ENCODE measurements around the gene CHRNA3. TPM values are rescaled to one million over a fixed set of nuclear protein-coding genes. Genes with fewer than 3 reads are reported as not detected.

The CHRNA3 gene
- total and polyA plus RNA-seq, 8 donors = 0.05 to 1.0 (median 0.20) TPM; not detected in 2

DNA sequence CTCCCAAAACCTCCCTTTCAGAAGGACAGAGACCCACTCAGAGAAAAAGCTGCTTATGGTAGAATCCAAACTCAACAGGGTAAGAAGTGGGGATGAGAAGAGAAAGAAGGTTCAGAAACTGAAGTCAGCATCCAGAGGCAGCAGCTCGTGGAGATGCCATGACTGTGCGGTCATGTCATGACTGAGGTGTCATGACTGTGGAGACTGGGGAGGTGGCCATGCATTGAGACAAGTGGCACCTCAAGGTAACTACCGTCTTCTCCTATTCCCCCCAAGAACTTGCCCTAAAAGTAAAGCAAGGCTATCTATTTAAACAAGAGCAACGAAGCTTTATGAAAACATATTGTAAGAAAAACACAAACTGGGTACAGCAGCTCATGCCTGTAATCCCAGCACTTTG, 15.1 kb downstream of the CHRNA3 start:
- ATAC-seq (no peak), DNase-seq (no peak), FAIRE-seq (no peak)
- TF ChIP-seq, protein P1, sequence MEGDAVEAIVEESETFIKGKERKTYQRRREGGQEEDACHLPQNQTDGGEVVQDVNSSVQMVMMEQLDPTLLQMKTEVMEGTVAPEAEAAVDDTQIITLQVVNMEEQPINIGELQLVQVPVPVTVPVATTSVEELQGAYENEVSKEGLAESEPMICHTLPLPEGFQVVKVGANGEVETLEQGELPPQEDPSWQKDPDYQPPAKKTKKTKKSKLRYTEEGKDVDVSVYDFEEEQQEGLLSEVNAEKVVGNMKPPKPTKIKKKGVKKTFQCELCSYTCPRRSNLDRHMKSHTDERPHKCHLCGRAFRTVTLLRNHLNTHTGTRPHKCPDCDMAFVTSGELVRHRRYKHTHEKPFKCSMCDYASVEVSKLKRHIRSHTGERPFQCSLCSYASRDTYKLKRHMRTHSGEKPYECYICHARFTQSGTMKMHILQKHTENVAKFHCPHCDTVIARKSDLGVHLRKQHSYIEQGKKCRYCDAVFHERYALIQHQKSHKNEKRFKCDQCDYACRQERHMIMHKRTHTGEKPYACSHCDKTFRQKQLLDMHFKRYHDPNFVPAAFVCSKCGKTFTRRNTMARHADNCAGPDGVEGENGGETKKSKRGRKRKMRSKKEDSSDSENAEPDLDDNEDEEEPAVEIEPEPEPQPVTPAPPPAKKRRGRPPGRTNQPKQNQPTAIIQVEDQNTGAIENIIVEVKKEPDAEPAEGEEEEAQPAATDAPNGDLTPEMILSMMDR (IDR thresholded peaks at IDR 0.05) = no peak
- no peaks in the 10 kb centered on the region for H3K27me3 ChIP-seq
- H3K9me3 ChIP-seq = no peaks in the 10 kb centered on the region
- H3K36me3 ChIP-seq = no peaks in the 10 kb centered on the region
- no peak overlapping the region for H3K27ac ChIP-seq
- intact Hi-C loops (cut with DNase I) = no loop called here
- 73 to 82% methylated on average over 4 of the region's 4 CpGs for WGBS, 2 donors
- H3K4me3 ChIP-seq = no peak overlapping the region
- H3K4me1 ChIP-seq = no peaks in the 10 kb centered on the region

DNA sequence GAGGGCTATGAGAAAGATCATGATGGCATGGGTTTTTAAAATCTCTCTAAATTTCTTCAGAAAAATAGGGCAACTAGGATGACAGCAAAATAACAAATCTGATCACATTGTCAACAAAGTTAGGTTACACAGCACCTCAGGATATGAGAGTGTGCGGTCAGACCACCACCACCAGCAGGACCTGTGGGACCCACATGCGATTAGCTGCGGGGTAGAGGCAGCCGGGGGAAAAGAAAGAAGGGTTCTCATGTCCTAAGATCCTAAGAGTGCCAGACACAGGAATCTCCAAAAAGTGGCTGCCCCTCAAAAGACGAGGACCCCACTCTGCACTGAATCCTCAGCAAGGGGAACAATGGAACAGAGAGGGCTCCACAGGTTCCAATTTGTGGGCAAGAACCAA, 15.6 kb downstream of the CHRNA3 start:
- no peaks in the 10 kb centered on the region for H3K4me1 ChIP-seq
- TF ChIP-seq, protein P1 (IDR thresholded peaks at IDR 0.05) = no peak
- H3K36me3 ChIP-seq = no peaks in the 10 kb centered on the region
- FAIRE-seq (no peak), ATAC-seq (no peak), DNase-seq (no peak)
- intact Hi-C loops (cut with DNase I) = no loop called here
- no peaks in the 10 kb centered on the region for H3K9me3 ChIP-seq
- H3K4me3 ChIP-seq = no peak overlapping the region
- 82 to 83% methylated on average over 5 of the region's 5 CpGs for WGBS, 2 donors
- no peak overlapping the region for H3K27ac ChIP-seq
- H3K27me3 ChIP-seq = no peaks in the 10 kb centered on the region

DNA sequence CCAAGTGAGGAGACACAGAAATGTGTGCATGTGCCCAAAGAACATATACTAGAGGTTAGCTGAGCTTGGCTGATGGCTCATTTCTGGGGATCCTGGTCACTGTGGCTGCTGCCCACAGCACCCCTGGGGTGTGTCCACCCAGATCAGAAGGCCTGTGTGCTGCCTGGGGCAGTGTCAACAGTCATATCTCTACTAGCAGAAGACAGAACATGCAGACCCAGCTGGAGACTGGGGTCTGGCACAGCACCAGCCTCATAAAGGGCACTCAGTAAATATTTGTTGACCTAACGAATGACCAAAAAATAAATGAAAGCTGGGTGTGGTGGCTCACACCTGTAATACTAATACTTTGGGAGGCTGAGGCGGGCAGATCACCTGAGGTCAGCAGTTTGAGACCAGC, 16.4 kb downstream of the CHRNA3 start:
- FAIRE-seq = no peak
- no peaks in the 10 kb centered on the region for H3K27me3 ChIP-seq
- ATAC-seq = no peak
- DNase-seq = no peak
- H3K9me3 ChIP-seq = no peaks in the 10 kb centered on the region
- TF ChIP-seq, protein P1 (IDR thresholded peaks at IDR 0.05) = no peak
- H3K27ac ChIP-seq = no peak overlapping the region
- WGBS, 2 donors = 66 to 71% methylated on average over 2 of the region's 2 CpGs
- H3K4me3 ChIP-seq = no peak overlapping the region
- no peaks in the 10 kb centered on the region for H3K4me1 ChIP-seq
- H3K36me3 ChIP-seq = no peaks in the 10 kb centered on the region
- intact Hi-C loops (cut with DNase I) = no loop called here

DNA sequence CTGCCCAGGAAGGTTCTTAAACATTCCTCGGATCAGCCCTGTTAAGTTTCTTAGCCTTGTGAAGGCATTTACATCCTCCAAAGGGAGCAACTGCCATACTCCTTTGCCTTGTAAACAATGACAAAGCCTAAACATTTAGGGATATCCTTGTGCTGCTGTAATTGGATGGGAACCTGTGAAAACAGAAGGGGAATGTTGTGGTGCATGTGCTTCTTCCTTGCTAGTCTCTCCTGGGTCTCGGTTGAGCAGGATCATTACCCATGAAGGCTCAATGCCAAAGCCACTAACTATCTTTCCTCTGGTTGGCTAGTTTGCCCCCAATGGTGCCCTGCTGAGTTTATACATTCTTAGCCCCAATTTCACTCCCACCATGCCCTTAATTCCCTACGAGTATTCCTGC, 17.3 kb downstream of the CHRNA3 start:
- Histone ChIP-seq H3K36me3 (no peaks in the 10 kb centered on the region), H3K27me3 (no peaks in the 10 kb centered on the region), H3K4me1 (no peaks in the 10 kb centered on the region), H3K27ac (no peak overlapping the region), H3K4me3 (no peak overlapping the region), H3K9me3 (no peaks in the 10 kb centered on the region)
- no peak for ATAC-seq
- DNase-seq = no peak
- FAIRE-seq = no peak
- 61 to 70% methylated on average over 3 of the region's 3 CpGs for WGBS, 2 donors
- intact Hi-C loops (cut with DNase I) = no loop called here
- TF ChIP-seq, protein P1 (IDR thresholded peaks at IDR 0.05) = no peak

DNA sequence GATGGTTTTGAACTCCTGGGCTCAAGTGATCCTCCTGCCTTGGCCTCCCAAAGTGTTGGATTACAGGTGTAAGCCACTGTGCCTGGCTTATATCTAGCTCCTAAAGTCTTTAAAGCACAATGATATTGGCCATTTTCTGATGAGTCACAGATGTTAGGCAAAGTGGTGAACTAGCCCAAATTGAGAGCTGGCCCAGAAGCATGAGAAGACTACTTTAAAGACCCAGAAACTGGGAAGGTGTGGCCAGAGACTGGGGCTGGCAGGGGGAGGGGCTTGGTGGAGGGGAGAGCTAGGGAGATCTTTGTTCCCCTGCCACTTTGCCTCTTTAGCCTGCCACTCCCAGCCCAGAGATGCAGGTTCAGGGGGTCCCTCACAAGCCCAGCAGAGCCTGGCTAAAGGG, 21.6 kb downstream of the CHRNA3 start:
- Histone ChIP-seq H3K27me3 (no peaks in the 10 kb centered on the region), H3K4me1 (no peaks in the 10 kb centered on the region), H3K9me3 (no peaks in the 10 kb centered on the region), H3K4me3 (no peak overlapping the region), H3K27ac (no peak overlapping the region), H3K36me3 (no peaks in the 10 kb centered on the region)
- FAIRE-seq (no peak), ATAC-seq (no peak), DNase-seq (no peak)
- intact Hi-C loops (cut with DNase I) = no loop called here
- TF ChIP-seq, protein P1 (IDR thresholded peaks at IDR 0.05) = no peak
